ENCODE results near the gene EID3.

EID3 gene

DNA sequence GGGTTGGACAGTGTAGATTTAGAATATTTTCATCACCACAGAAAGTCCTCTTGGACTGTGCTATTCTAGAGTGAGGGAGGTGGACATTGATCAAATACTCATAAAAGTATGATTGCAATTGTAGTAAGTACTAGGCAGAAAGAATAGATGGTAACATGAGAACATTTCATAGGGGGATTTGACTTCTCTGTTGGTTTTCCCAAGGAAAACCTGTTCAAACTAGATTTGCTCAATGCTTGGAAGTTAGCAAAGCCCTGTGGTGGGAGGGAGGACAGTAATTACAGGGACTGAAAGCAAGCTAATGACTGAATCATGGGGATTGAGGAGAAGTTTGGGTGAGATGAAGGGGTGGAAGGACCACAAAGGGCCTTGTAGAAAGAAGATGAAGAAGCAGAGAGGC lies 24.4 kb upstream of the EID3 start:
- no peak overlapping the region for H3K4me3 ChIP-seq (replicated peaks; ENCODE audit: low read depth, low read length)
- H3K36me3 ChIP-seq (ENCODE audit: control insufficient read depth, insufficient read depth, low read length) = no peaks in the 10 kb centered on the region
- TF ChIP-seq, protein P1, sequence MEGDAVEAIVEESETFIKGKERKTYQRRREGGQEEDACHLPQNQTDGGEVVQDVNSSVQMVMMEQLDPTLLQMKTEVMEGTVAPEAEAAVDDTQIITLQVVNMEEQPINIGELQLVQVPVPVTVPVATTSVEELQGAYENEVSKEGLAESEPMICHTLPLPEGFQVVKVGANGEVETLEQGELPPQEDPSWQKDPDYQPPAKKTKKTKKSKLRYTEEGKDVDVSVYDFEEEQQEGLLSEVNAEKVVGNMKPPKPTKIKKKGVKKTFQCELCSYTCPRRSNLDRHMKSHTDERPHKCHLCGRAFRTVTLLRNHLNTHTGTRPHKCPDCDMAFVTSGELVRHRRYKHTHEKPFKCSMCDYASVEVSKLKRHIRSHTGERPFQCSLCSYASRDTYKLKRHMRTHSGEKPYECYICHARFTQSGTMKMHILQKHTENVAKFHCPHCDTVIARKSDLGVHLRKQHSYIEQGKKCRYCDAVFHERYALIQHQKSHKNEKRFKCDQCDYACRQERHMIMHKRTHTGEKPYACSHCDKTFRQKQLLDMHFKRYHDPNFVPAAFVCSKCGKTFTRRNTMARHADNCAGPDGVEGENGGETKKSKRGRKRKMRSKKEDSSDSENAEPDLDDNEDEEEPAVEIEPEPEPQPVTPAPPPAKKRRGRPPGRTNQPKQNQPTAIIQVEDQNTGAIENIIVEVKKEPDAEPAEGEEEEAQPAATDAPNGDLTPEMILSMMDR (IDR thresholded peaks at IDR 0.05; ENCODE audit: insufficient read depth, low read length, poor library complexity, severe bottlenecking) = no peak

DNA sequence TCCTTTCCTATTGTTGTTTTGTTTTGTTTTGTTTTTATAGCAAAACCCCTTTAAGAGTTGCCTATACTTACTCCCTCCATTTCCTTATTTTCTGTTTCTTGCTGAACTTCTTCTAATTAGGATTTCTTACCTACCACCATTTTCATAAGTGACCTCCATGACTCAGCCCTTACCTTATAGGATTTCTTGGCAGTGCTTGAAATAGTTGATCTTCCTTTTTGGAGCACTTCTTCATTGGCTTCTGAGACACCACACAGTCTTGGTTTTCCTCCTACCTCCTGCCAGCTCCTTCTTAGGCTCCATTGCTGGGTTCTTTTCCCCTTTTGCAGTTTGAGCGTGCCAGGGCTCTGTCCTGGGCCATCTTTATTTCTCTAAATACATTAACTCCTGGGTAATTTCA lies 23.4 kb upstream of the EID3 start:
- Histone ChIP-seq H3K4me3 (replicated peaks; ENCODE audit: low read depth, low read length) (no peak overlapping the region), H3K27me3 (replicated peaks; ENCODE audit: control insufficient read depth, insufficient read depth, low read length) (no peaks in the 10 kb centered on the region), H3K36me3 (ENCODE audit: control insufficient read depth, insufficient read depth, low read length) (no peaks in the 10 kb centered on the region)
- TF ChIP-seq, protein P1 (IDR thresholded peaks at IDR 0.05; ENCODE audit: insufficient read depth, low read length, poor library complexity, severe bottlenecking) = no peak
- no peak for DNase-seq (ENCODE audit: extremely low read depth, insufficient read length)

More for the DNA sequence above, 24.4 kb upstream of the EID3 start:
- DNase-seq (ENCODE audit: extremely low read depth, insufficient read length) = no peak
- no peaks in the 10 kb centered on the region for H3K27me3 ChIP-seq (replicated peaks; ENCODE audit: control insufficient read depth, insufficient read depth, low read length)

DNA sequence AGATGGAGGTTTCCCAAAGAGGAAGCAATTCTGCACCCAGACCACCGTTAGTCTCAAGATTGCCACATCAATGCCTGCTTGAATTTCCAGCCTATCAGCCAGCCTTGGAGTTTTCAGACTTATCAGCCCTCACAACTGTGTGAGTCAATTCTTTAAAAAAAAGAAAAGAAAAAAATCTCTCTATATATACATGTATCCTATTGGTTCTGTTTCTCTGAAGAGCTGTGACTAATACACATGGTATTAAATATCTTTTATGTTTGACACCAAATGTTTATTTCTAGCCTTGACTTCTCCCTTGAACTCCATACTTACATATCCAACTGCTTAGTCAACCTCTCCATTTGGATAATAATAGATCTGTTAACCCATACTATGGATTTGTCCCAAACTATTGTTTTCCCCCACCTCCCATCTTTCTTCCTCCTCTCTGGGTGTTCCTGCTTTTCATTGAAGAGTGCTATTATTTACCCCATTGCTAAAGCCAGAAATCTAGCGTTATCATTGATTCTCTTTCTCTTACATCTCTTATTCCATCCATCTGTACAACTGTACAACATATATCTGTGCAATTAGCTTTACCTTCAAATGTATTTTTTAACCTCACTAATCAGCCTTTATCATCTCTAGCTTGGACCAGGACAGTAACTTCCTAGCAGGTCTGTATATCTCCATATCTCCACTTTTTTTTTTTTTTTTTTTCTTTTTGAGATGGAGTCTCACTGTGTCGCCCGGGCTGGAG lies 22.7 kb upstream of the EID3 start:
- DNase-seq (ENCODE audit: extremely low read depth, insufficient read length) = no peak
- TF ChIP-seq, protein P1 (IDR thresholded peaks at IDR 0.05; ENCODE audit: insufficient read depth, low read length, poor library complexity, severe bottlenecking) = no peak
- H3K27me3 ChIP-seq (replicated peaks; ENCODE audit: control insufficient read depth, insufficient read depth, low read length) = no peaks in the 10 kb centered on the region
- no peaks in the 10 kb centered on the region for H3K36me3 ChIP-seq (ENCODE audit: control insufficient read depth, insufficient read depth, low read length)
- no peak overlapping the region for H3K4me3 ChIP-seq (replicated peaks; ENCODE audit: low read depth, low read length)

DNA sequence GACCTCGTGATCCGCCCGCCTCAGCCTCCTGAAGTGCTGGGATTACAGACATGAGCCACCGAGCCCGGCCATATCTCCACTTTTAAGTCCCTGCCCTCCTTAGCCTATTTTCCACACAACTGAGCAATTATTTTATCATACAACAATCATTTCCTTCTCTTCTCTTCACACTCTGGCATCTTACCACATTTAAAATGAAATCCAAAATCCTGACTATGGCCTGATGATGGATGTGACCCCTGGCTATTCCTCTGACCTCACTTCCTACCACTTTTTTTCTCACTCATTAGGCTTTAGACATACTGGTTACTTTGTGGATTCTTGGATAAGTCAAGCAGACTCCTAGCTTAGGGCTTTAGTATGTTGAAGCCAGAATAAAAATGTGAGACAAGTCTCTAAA lies 21.9 kb upstream of the EID3 start:
- Histone ChIP-seq H3K4me3 (replicated peaks; ENCODE audit: low read depth, low read length) (no peak overlapping the region), H3K36me3 (ENCODE audit: control insufficient read depth, insufficient read depth, low read length) (no peaks in the 10 kb centered on the region), H3K27me3 (replicated peaks; ENCODE audit: control insufficient read depth, insufficient read depth, low read length) (no peaks in the 10 kb centered on the region)
- TF ChIP-seq, protein P1 (IDR thresholded peaks at IDR 0.05; ENCODE audit: insufficient read depth, low read length, poor library complexity, severe bottlenecking) = no peak
- DNase-seq (ENCODE audit: extremely low read depth, insufficient read length) = no peak

DNA sequence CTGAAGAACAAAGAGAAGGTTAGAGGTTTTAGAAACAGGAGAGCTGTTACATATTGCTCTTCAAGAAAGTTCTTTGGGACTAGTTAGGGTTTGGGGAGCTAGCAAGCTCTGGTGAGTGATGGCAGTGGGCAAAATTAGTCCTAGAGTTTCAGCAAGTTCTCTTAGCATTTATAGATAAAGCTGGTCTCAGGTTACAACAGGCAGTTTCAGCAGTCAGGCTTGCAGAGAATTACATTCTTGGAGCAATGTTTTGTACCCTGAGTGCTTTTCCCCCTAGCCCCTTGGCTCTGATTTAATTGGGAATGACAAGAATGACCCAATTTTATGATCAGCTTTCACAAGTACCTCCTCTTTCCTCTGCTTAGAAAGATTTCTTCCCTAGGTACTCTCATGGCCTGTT lies 21.4 kb upstream of the EID3 start:
- no peak for DNase-seq (ENCODE audit: extremely low read depth, insufficient read length)
- TF ChIP-seq, protein P1 (IDR thresholded peaks at IDR 0.05; ENCODE audit: insufficient read depth, low read length, poor library complexity, severe bottlenecking) = no peak
- no peaks in the 10 kb centered on the region for H3K36me3 ChIP-seq (ENCODE audit: control insufficient read depth, insufficient read depth, low read length)
- no peaks in the 10 kb centered on the region for H3K27me3 ChIP-seq (replicated peaks; ENCODE audit: control insufficient read depth, insufficient read depth, low read length)
- no peak overlapping the region for H3K4me3 ChIP-seq (replicated peaks; ENCODE audit: low read depth, low read length)
